RCC 7860 (cell line): ENCODE data around the gene RPRML.
"Not testable (repeated sequence)": the region's sequence is repeated elsewhere in the genome, so short reads cannot be mapped to it uniquely, and the experiment has no call there.

Source experiments
- DNase-seq: peaks from one replicate; pipeline ENCODE4 v3.0.0-alpha.2; 2015; ENCODE audit warnings: low spot score
- FAIRE-seq: peaks from 2 replicates; lab custom pipeline; 2012; peaks lifted over from hg19 to GRCh38; lab: Jason Lieb, UNC

The RPRML gene

DNA sequence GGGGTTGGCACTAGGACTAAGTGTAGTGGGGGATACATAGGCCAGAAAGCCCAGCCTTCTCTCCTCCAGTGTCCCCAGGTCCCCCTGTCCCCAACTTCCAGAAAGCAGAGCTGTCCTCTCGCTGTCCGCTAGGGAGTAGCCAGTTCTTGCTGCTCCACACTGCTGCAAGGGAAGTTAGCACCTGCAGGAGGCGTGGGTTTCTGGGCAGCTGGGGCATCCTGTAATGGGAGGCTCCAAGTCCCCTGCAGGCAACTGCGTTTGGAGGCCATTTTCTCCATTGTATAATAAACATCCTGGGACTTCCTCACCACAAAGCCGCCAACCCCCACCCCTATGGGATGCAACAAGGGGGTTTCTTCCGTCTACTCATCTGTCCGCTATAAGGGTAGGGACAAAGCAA is 1.7 kb downstream of the RPRML start:
- FAIRE-seq (no peak), DNase-seq (no peak)

DNA sequence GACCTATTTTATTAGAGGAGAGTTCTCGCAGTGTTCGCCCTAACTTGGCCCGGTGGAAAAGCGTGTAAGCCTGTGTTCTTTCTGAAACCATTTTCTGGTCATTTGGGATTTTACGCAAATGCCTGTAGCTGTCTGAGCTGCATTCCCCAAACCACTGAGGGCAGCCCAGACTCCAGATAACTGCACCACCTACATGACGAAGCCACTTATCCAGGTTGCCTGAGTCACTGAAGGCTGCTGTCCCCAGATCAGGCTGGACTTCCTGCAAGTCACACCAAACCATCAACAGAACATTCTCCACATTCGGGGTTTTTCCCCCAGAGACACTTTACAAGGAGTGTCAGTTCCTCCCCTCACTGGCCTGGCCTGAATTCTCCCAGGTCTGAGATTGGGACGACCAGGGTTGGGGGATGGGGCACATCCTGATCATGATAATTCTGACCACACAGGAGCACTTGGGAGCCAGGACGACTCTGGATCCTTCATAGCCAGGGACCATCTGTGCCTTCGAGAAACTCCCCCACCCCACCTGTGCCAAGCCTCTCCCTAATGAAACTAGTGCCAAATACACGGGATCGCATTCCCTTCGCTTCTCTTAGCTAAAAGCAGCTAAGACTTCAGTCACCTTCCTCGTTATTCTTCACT is 2.3 kb downstream of the RPRML start:
- no peak for DNase-seq
- FAIRE-seq = no peak

DNA sequence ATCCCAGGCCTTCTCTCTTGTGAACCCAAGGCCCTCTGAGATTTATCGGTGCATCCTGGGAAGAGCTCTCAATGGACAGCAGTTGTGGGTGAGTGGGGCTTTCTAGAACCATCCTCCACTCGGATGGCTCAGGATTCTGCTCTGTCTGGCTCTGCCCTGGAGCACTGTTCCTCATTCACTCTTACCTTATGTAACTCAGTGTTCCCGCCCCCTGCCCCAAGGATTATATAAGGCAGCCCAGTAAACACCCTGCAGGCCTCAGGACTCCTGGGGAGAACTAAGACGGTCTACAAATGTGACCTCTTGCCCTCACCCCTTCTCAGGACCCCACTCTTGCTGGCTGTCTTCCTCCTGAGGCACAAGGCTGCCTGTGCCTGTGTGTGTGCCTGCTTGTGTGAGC is 3.8 kb downstream of the RPRML start:
- DNase-seq (no peak), FAIRE-seq (no peak)

DNA sequence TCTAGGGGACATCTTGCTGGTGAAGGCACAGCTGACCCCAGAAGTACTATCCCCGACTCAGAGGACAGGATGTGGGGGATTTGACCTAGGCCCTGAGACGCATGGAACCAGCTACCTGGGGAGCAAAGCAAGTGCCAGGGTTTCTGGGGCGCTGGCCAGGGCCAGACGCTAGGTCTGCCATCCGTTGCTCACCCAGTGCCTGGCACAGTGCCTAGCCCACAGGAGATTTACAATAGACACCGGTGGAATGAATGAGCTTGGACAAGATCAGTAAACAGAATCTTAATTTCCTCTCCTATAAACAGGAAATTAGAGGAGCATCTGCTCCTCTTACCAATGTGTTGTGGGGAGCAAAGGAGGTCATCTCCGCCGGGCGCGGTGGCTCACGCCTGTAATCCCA is 5.0 kb downstream of the RPRML start:
- no peak for FAIRE-seq
- DNase-seq = no peak

GRCh38 chr17:46972346-46972745 is 6.7 kb downstream of the RPRML start:
- DNase-seq (no peak), FAIRE-seq (no peak)

DNA sequence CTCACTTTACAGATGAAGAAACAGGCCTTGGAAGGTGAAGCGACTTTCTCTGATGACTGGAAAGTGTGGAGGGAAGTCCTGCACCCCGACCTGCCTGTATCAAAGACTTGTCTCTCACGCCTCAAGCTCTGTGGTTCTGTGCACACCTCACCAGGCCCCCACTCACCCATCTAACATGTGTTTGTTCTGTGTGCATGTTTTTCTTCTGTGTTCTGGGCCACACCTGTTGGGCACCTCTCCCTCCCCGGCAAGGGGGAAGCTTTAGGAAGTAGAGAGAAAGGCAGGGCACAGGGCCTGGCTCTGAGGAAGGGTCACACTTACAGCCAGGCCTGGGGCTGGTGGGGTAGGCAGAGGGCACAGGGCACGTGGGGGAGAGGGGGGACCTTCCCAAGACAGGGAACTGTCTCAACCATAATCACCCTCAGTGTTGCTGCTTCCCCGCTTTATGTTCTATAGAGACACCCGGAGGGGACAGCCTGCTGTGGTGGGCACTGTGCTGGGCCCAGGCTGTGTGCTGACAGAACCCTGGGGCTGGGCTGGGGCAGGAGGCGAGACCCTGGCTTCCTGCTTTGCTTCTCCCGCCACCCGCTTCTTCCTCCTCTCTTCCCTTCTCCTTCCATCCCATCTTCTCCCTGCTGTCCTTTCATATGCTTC is 7.3 kb downstream of the RPRML start:
- no peak for DNase-seq
- FAIRE-seq = no peak

DNA sequence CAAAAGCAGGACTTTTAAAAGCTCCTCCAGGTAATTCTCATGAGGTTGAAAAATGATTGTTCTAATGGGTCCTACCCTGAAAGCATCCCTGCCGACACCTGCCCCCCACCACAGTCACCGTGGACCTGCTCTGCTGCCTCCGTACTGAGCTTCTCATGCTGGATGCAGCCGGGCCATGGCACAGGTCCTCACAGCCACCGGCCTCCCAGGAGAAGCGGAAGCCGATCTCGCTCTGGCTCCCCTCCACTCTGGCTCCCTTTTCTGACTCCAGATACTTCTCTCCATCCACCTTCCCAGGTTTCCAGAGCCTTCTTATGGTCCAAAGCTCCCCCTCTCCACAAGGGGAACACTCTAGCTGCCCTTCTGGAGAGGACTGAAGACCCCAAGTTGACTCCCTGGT is 10.2 kb downstream of the RPRML start:
- DNase-seq (no peak), FAIRE-seq (no peak)

DNA sequence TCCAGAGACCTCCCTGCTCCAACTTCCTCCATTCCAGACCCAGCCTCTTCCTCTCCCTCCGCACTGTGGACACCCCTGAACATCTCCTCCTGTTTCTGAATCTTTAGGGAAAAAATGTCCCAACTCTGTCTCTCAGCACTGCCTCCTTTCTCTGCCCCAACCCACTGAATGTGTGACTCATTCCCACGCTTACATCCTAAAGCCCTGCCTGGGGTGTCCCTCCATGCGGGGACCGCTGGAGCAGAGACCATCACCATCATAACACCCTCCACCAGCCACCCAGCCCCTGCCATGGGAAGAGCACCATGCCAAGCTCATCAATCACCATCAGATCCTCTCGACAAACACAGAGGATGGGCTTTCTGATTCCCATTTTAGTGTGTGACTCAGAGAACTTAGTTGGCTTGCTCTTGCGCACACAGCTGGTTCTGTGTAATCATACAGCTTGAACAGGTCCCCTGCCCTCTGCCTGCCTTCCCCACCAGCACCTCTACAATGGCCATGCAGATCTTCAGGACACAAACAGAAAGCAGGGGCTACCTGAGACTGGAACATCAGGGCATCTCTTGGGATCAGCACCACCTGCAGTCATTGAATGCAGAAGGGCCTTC is 10.7 kb downstream of the RPRML start:
- FAIRE-seq (no peak), DNase-seq (no peak)

- no peak for DNase-seq
- no peak for FAIRE-seq
These were observed 14.5 kb downstream of the RPRML start for GRCh38 chr17:46964315-46965265.

- FAIRE-seq = no peak
These were observed 15.5 kb downstream of the RPRML start for GRCh38 chr17:46963571-46963970.

GRCh38 chr17:46962374-46962790 is 16.7 kb downstream of the RPRML start:
- DNase-seq = no peak
- no peak for FAIRE-seq

More at GRCh38 chr17:46963571-46963970, 15.5 kb downstream of the RPRML start:
- DNase-seq = no peak

DNA sequence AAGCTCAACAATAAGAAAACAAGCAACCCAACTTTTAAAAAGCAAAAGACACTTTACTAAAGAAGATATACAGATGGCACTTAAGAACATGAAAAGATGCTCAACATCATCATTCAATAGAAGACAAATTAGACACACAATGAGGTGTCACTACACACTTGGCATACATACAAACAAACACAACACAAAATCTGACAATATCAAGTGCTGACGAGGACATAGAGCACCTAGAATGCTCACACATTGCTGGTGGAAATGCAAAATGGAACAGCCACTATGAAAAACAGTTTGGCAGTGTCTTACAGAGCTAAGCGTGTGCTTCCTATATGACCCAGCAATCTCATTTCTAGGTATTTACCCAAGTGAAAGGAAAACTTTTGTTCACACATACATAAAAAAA is 18.9 kb downstream of the RPRML start:
- FAIRE-seq = no peak

DNA sequence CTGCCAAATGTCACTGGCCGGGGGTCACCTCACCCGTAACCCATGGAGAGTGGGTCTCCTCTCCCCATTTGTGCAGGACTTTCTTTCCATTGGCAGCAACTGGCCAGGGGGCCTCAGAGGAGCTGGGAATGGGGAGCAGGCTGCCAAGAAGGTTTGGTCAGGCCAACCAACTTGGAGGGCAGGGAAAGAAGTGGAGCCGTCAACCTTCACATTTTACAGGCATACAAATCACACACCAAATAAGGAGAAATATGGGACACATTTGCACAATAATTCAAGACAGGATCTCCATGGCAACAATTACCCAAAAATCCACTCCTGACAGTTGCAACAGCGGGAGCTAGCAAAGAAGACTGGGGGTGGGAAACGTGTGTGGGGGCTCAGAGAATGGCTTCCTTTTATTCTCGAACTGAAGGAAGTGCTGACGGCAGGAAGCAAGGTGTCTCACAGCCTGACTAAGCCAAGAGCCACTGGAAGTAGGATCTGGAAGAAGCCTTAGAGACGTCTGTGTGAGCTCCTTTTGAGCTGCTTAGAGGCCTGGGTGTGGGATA is 20.9 kb downstream of the RPRML start:
- DNase-seq (no peak), FAIRE-seq (no peak)

More for the DNA sequence above, 18.9 kb downstream of the RPRML start:
- DNase-seq = no peak

DNA sequence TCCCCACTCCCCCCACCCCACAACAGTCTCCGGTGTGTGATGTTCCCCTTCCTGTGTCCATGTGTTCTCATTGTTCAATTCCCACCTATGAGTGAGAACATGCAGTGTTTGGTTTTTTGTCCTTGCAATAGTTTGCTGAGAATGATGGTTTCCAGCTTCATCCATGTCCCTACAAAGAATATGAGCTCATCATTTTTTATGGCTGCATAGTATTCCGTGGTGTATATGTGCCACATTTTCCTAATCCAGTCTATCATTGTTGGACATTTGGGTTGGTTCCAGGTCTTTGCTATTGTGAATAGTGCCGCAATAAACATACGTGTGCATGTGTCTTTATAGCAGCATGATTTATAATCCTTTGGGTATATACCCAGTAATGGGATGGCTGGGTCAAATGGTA is 25.9 kb downstream of the RPRML start:
- FAIRE-seq, DNase-seq: not testable (repeated sequence)

DNA sequence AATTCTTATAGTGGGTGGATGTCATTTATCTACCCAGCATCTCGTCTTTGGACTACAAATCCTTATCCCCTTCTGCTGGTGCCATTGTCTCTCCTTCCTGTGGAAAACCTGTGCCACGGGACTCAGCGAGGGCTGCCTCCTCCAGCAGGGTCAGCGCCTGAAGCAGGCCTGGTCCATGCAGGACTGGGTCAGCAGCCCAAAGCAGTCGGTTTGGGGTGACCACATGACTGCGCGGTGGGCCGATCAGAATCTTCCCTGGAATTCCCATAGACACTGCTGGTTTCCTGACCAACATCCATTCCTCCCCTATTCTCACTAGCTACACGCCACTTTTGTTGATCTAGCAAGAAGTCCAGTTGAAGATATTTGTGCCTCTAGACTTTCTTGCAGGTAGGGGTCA is 26.9 kb downstream of the RPRML start:
- DNase-seq (no peak), FAIRE-seq (no peak)

- FAIRE-seq (no peak), DNase-seq (no peak)
These were observed 27.3 kb downstream of the RPRML start for GRCh38 chr17:46951706-46952105.

DNA sequence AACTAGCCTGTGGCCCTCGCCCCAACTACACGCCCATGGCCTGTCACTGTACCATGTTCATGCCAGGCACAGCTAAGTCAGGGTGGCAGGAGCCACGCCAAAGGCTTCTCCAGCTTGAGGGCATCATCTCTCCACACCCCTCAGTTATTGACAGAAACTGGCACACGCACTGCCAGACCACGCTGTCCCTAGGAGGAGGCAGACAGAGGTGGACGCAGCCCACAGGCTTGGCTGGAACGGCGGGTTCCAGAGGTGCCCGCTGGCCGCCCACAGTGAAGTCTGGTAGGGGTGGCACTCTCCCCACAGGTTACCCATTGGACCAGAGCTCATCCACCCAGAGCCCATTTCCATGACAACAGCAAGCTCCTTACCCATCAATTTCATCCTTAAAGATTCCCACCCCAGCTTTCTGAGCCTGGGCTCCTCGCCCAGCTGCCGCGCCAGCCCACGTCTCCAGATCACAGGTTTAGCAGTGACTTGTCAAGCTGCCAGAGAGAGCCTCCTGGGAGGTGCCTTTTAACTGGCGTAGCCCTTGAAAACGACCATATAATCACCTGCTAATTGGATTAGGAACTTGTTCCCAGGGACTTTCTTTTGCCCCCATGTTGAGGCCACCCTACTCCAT is 27.9 kb downstream of the RPRML start:
- DNase-seq = no peak
- FAIRE-seq = no peak

DNA sequence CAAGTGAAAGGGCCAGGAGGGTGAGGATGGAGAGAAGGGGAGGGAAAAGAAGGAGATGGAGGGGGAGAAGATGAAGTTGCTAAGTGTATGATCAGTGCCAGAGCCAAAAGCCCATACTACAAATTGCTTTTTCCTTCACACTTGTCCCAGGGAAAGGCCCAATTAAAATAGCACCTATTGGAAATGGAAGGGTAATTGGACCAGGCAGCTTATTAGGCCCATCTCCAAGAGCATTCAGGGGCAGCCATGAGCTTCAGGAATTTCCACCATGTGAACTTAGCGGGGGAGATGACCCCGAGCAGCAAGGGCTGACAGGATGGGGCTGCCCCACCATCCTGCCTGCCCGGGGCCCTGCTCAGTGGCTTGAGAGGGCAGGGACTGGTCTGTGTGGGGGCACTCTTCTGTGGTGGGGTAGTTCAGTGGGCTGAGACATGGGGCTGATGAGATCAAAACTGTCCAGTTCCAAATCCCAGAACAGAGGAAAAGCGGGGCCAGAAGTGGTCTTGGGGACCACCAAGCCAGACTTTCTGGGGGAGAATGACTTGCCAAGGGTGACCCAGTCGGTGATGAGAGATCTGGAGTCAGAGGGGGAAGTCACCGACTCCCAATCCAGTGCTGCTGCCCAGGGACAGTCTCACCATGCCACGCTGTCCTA is 28.6 kb downstream of the RPRML start:
- FAIRE-seq = no peak
- no peak for DNase-seq

DNA sequence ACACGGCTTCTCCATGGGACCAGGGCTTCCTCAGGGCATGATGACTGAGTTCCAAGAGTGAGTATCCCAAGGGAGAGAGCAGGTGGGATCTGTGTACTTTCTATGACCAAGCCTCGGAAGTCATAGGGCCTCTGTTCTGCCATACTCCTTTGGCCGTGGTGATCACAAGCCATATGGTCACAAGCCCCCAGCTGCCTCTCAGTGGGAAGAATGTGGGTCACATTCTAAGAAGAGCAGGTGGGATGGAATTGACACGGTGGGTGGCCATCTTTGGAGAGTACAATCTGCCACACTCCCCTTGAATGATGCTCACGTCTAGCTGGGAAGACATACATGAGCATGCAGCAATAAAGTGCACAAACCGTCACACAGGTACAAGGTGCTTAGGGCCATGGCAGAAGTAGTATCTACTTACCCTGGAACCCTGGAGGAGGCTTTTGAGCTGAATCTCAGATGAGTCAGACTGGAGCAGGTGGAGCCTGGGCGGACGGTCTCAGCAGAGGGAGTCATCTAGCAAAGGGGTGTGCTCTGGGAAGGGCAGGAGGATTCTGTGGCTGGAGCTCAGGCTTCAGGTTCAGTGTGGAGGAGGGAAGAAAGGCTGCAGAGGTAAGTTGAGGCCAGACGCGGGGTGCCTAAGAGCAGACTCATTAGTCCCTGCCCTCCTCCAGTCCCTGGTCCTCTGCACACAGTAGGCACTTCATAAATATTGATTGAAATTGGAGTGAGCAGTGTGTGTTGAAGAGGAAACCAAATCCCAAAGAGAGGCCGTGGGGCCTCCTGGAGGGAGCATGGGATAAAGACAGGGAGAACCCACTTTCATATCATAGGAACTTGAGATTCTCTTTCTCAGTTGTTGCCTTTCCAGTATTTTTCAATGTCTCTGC is 29.5 kb downstream of the RPRML start:
- DNase-seq (no peak), FAIRE-seq (no peak)
